8988T (cell line): ENCODE measurements around the gene RSF1.

ENCODE experiments used
- DNase-seq: peaks from one replicate; pipeline ENCODE4 v3.0.0; 2011

RSF1 gene

GRCh38 chr11:77749232-77749631 is 71.3 kb downstream of the RSF1 start:
- DNase-seq = no peak

- DNase-seq = no peak
Measured at GRCh38 chr11:77748266-77748665, 72.3 kb downstream of the RSF1 start.

- no peak for DNase-seq
Measured at GRCh38 chr11:77747381-77747969, 73.0 kb downstream of the RSF1 start.

- no peak for DNase-seq
Measured at GRCh38 chr11:77736473-77736872, 84.0 kb downstream of the RSF1 start.

GRCh38 chr11:77734890-77735289 is 85.6 kb downstream of the RSF1 start:
- DNase-seq = no peak

- DNase-seq = no peak
Measured at GRCh38 chr11:77732143-77732542, 88.4 kb downstream of the RSF1 start.

GRCh38 chr11:77730789-77731188 is 89.7 kb downstream of the RSF1 start:
- no peak for DNase-seq

- no peak for DNase-seq
Measured at GRCh38 chr11:77729063-77729462, 91.5 kb downstream of the RSF1 start.

- no peak for DNase-seq
Measured at GRCh38 chr11:77728203-77728786, 92.2 kb downstream of the RSF1 start.

GRCh38 chr11:77726524-77726923 is 94.0 kb downstream of the RSF1 start:
- no peak for DNase-seq

GRCh38 chr11:77725433-77725832 is 95.1 kb downstream of the RSF1 start:
- DNase-seq = no peak

- DNase-seq = no peak
Measured at GRCh38 chr11:77724636-77725035, 95.9 kb downstream of the RSF1 start.

GRCh38 chr11:77723024-77723423 is 97.5 kb downstream of the RSF1 start:
- no peak for DNase-seq

- DNase-seq = no peak
Measured at GRCh38 chr11:77710358-77710757, 110.2 kb downstream of the RSF1 start.

GRCh38 chr11:77705876-77706579 is 114.5 kb downstream of the RSF1 start:
- no peak for DNase-seq

GRCh38 chr11:77705195-77705875 is 115.2 kb downstream of the RSF1 start:
- DNase-seq = peak; percentile 10

GRCh38 chr11:77704029-77704428 is 116.5 kb downstream of the RSF1 start:
- DNase-seq = no peak

- DNase-seq = no peak
Measured at GRCh38 chr11:77699425-77699824, 121.1 kb downstream of the RSF1 start.

- DNase-seq = no peak
Measured at GRCh38 chr11:77698896-77699295, 121.6 kb downstream of the RSF1 start.

GRCh38 chr11:77697865-77698264 is 122.7 kb downstream of the RSF1 start:
- DNase-seq = no peak

GRCh38 chr11:77695417-77695816 is 125.1 kb downstream of the RSF1 start:
- no peak for DNase-seq

- no peak for DNase-seq
Measured at GRCh38 chr11:77690649-77691048, 129.9 kb downstream of the RSF1 start.

- no peak for DNase-seq
Measured at GRCh38 chr11:77687088-77687487, 133.4 kb downstream of the RSF1 start.

- no peak for DNase-seq
Measured at GRCh38 chr11:77677138-77677537, 143.4 kb downstream of the RSF1 start.
